T-helper 17 cell (primary cell): Measurements from ENCODE around the gene MAPK8IP1. TPM values are rescaled to one million over a fixed set of nuclear protein-coding genes. Genes with fewer than 3 reads are reported as not detected.
A peak's percentile ranks its signal among the peaks of the same experiment; 100 is the strongest.

ENCODE experiments used
- ATAC-seq: fragments of 150-1000 bp; cut with Tn5 transposase; 2 replicates; pipeline ENCODE4 v1.10.0; 2021; ENCODE audit warnings: mild to moderate bottlenecking, moderate library complexity
- DNase-seq, 3 donors: peaks; one replicate each; pipeline versions ENCODE4 v3.0.0 to v3.0.0-alpha.2; 2020 to 2021
- H3K9me3 ChIP-seq: one replicate; pipeline ENCODE4 v1.7.0; 2013; ENCODE audit warnings: low read length, mild to moderate bottlenecking; ENCODE audit not compliant: control insufficient read depth, poor library complexity, severe bottlenecking
- H3K27ac Mint-ChIP-seq: one replicate; pipeline ENCODE4 v1.8.0; 2022; ENCODE audit warnings: mild to moderate bottlenecking, moderate library complexity, mixed read lengths
- H3K27me3 Mint-ChIP-seq: one replicate; pipeline ENCODE4 v1.8.0; 2022; ENCODE audit warnings: mixed read lengths
- H3K36me3 Mint-ChIP-seq: one replicate; pipeline ENCODE4 v1.8.0; 2022; ENCODE audit warnings: low read depth, mixed read lengths
- H3K4me1 Mint-ChIP-seq: one replicate; pipeline ENCODE4 v1.8.0; 2022; ENCODE audit warnings: mild to moderate bottlenecking, mixed read lengths
- H3K4me3 Mint-ChIP-seq: one replicate; pipeline ENCODE4 v1.8.0; 2022; ENCODE audit warnings: mild to moderate bottlenecking, moderate library complexity, mixed read lengths
- total RNA-seq, 4 donors: library from RNA in 2 of 4; stranded (reverse) in 2 of 4; gene quantifications; one replicate each; pipeline ENCODE4 v1.2.3 and lab custom pipeline; 2022 to 2026

MAPK8IP1 gene
- total RNA-seq, 2 donors from 2014 or later: 7.6 to 10.2 TPM

- Mint-ChIP-seq H3K4me3 (peak overlapping the region; percentile 28), H3K27ac (peak overlapping the region; percentile 99), H3K36me3 (no peaks in the 10 kb centered on the region), H3K27me3 (no peaks in the 10 kb centered on the region), H3K4me1 (peaks cover 32% of the 10 kb centered on the region)
- DNase-seq (no peak), ATAC-seq (no peak)
- H3K9me3 ChIP-seq: no peaks in the 10 kb centered on the region
Measured at GRCh38 chr11:45930951-45931570, 45.6 kb downstream of the MAPK8IP1 start.

GRCh38 chr11:45931739-45932138, 46.3 kb downstream of the MAPK8IP1 start:
- peak overlapping the region; percentile 49 for H3K4me3 Mint-ChIP-seq
- H3K27me3 Mint-ChIP-seq: no peaks in the 10 kb centered on the region
- H3K9me3 ChIP-seq: no peaks in the 10 kb centered on the region
- no peaks in the 10 kb centered on the region for H3K36me3 Mint-ChIP-seq
- ATAC-seq (no peak), DNase-seq (no peak)
- peak overlapping the region; percentile 99 for H3K27ac Mint-ChIP-seq
- H3K4me1 Mint-ChIP-seq: peaks cover 32% of the 10 kb centered on the region

- H3K36me3 Mint-ChIP-seq: no peaks in the 10 kb centered on the region
- no peak overlapping the region for H3K27ac Mint-ChIP-seq
Measured at GRCh38 chr11:45932217-45932616, 46.8 kb downstream of the MAPK8IP1 start.

GRCh38 chr11:45933131-45933831, 47.8 kb downstream of the MAPK8IP1 start:
- no peaks in the 10 kb centered on the region for H3K36me3 Mint-ChIP-seq
- no peaks in the 10 kb centered on the region for H3K27me3 Mint-ChIP-seq
- peak overlapping the region; percentile 43 for H3K27ac Mint-ChIP-seq
- DNase-seq (no peak), ATAC-seq (peak; percentile 16)
- H3K4me1 Mint-ChIP-seq: peaks cover 29% of the 10 kb centered on the region
- peak overlapping the region; percentile 3 for H3K4me3 Mint-ChIP-seq
- no peaks in the 10 kb centered on the region for H3K9me3 ChIP-seq

More at GRCh38 chr11:45932217-45932616, 46.8 kb downstream of the MAPK8IP1 start:
- Mint-ChIP-seq H3K4me1 (peaks cover 32% of the 10 kb centered on the region), H3K27me3 (no peaks in the 10 kb centered on the region), H3K4me3 (peak overlapping the region; percentile 49)
- no peaks in the 10 kb centered on the region for H3K9me3 ChIP-seq
- no peak for DNase-seq
- no peak for ATAC-seq

GRCh38 chr11:45933846-45934579, 48.6 kb downstream of the MAPK8IP1 start:
- no peak overlapping the region for H3K4me3 Mint-ChIP-seq
- no peaks in the 10 kb centered on the region for H3K27me3 Mint-ChIP-seq
- H3K27ac Mint-ChIP-seq: no peak overlapping the region
- H3K9me3 ChIP-seq: no peaks in the 10 kb centered on the region
- H3K4me1 Mint-ChIP-seq: peaks cover 27% of the 10 kb centered on the region
- ATAC-seq (no peak), DNase-seq (no peak)
- no peaks in the 10 kb centered on the region for H3K36me3 Mint-ChIP-seq

GRCh38 chr11:45934580-45935318, 49.3 kb downstream of the MAPK8IP1 start:
- no peaks in the 10 kb centered on the region for H3K9me3 ChIP-seq
- Mint-ChIP-seq H3K4me3 (no peak overlapping the region), H3K36me3 (no peaks in the 10 kb centered on the region), H3K4me1 (peaks cover 21% of the 10 kb centered on the region), H3K27me3 (no peaks in the 10 kb centered on the region), H3K27ac (no peak overlapping the region)
- ATAC-seq (no peak), DNase-seq (no peak)

- Mint-ChIP-seq H3K36me3 (no peaks in the 10 kb centered on the region), H3K27me3 (no peaks in the 10 kb centered on the region), H3K4me1 (peaks cover 14% of the 10 kb centered on the region), H3K4me3 (no peak overlapping the region), H3K27ac (no peak overlapping the region)
- no peak for DNase-seq
- no peak for ATAC-seq
- H3K9me3 ChIP-seq: no peaks in the 10 kb centered on the region
Measured at GRCh38 chr11:45935349-45936064, 50.1 kb downstream of the MAPK8IP1 start.

GRCh38 chr11:45936511-45937054, 51.1 kb downstream of the MAPK8IP1 start:
- Mint-ChIP-seq H3K4me3 (no peak overlapping the region), H3K36me3 (no peaks in the 10 kb centered on the region), H3K4me1 (peaks cover 5% of the 10 kb centered on the region), H3K27me3 (no peaks in the 10 kb centered on the region), H3K27ac (peak overlapping the region; percentile 11)
- ATAC-seq (no peak), DNase-seq (no peak)
- H3K9me3 ChIP-seq: no peaks in the 10 kb centered on the region

GRCh38 chr11:45937916-45938315, 52.5 kb downstream of the MAPK8IP1 start:
- H3K27ac Mint-ChIP-seq: no peak overlapping the region

GRCh38 chr11:45939836-45940235, 54.4 kb downstream of the MAPK8IP1 start:
- Mint-ChIP-seq H3K27ac (no peak overlapping the region), H3K27me3 (no peaks in the 10 kb centered on the region), H3K4me3 (no peak overlapping the region), H3K36me3 (peaks cover 3% of the 10 kb centered on the region), H3K4me1 (peaks cover 3% of the 10 kb centered on the region)
- H3K9me3 ChIP-seq: no peaks in the 10 kb centered on the region
- no peak for DNase-seq
- ATAC-seq: no peak

More at GRCh38 chr11:45937916-45938315, 52.5 kb downstream of the MAPK8IP1 start:
- no peaks in the 10 kb centered on the region for H3K4me1 Mint-ChIP-seq
- H3K36me3 Mint-ChIP-seq: no peaks in the 10 kb centered on the region
- DNase-seq (no peak), ATAC-seq (no peak)
- H3K4me3 Mint-ChIP-seq: no peak overlapping the region
- no peaks in the 10 kb centered on the region for H3K9me3 ChIP-seq
- H3K27me3 Mint-ChIP-seq: no peaks in the 10 kb centered on the region

- Mint-ChIP-seq H3K4me1 (peaks cover 5% of the 10 kb centered on the region), H3K27me3 (no peaks in the 10 kb centered on the region), H3K4me3 (no peak overlapping the region), H3K36me3 (peaks cover 10% of the 10 kb centered on the region), H3K27ac (no peak overlapping the region)
- H3K9me3 ChIP-seq: no peaks in the 10 kb centered on the region
- ATAC-seq: no peak
- DNase-seq: no peak
Measured at GRCh38 chr11:45941285-45941684, 55.8 kb downstream of the MAPK8IP1 start.

DNA sequence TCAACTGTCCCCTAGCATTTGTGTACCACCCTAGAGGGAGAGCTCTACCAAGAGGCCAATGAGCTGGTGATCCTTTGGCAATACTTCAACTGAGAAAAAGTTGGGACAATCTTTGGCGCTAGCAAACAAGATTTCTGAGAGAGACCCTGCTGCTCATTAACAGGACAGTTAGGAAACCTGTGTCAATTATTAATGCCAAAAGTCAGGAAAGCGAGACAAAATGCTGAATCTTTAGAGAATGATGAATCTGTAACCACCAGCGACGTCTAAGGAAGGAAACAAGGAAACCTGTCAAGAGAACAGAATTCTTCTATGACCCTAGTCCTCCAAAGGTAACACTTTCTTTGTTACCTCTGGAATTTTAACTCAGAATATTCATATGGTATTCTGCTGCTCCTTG, 56.9 kb downstream of the MAPK8IP1 start:
- no peak for ATAC-seq
- Mint-ChIP-seq H3K27ac (no peak overlapping the region), H3K4me1 (peaks cover 5% of the 10 kb centered on the region), H3K4me3 (no peak overlapping the region), H3K36me3 (peaks cover 10% of the 10 kb centered on the region), H3K27me3 (no peaks in the 10 kb centered on the region)
- no peak for DNase-seq
- H3K9me3 ChIP-seq: no peaks in the 10 kb centered on the region
